Right lobe of liver (tissue), 6 donors: ENCODE data around the gene CD3E. TPM values are rescaled to one million over a fixed set of nuclear protein-coding genes. Genes with fewer than 3 reads are reported as not detected.

Experiments
- ATAC-seq, 4 donors: fragments of 200-7000 bp; cut with Tn5 transposase; one replicate each; pipeline ENCODE4 v1.9.1; 2020; ENCODE audit warnings: mild to moderate bottlenecking in 4 of 4, moderate library complexity in 4 of 4
- DNase-seq, 3 donors: peaks; one replicate each; pipeline ENCODE4 v3.0.0-alpha.2; 2020
- H3K27ac ChIP-seq, 3 donors: fragments of 200-600 bp; one replicate each; pipeline ENCODE4 v1.8.0; 2022
- H3K27me3 ChIP-seq, 2 donors: fragments of 200-600 bp; one replicate each; pipeline ENCODE4 v1.8.0; 2022
- H3K36me3 ChIP-seq, 4 donors: fragments of 200-600 bp; sonication (generic) in 1 of 4; one replicate each; pipeline versions ENCODE4 v1.5.1 to v1.8.0; 2017 to 2022; ENCODE audit warnings: control low read depth in 1 of 4
- H3K4me1 ChIP-seq, 4 donors: fragments of 200-600 bp; sonication (generic) in 1 of 4; one replicate each; pipeline versions ENCODE4 v1.5.1 to v1.8.0; 2017 to 2022; ENCODE audit warnings: control low read depth in 1 of 4
- H3K4me3 ChIP-seq, 3 donors: fragments of 200-600 bp; one replicate each; pipeline ENCODE4 v1.8.0; 2022
- H3K9me3 ChIP-seq, 4 donors: fragments of 200-600 bp; sonication (generic) in 1 of 4; one replicate each; pipeline versions ENCODE4 v1.5.1 to v1.8.0; 2017 to 2022; ENCODE audit warnings: control low read depth in 1 of 4
- CTCF ChIP-seq, 4 donors: fragments of 200-600 bp in 3 of 4; fragments of 450-650 bp in 1 of 4; IDR thresholded peaks; one replicate each; pipeline versions ENCODE4 v1.5.1 to v1.8.0; 2016 to 2022; ENCODE audit warnings: antibody characterized with exemption in 4 of 4, mild to moderate bottlenecking in 2 of 4
- POLR2A ChIP-seq: fragments of 450-650 bp; IDR thresholded peaks from one replicate; pipeline ENCODE4 v1.6.1; 2017; ENCODE audit warnings: antibody characterized with exemption, mild to moderate bottlenecking
- WGBS: methylation state at CpG from one replicate; pipeline ENCODE4 v1.1.6; 2018; ENCODE audit warnings: low coverage, low lambda C conversion rate; ENCODE audit not compliant: insufficient coverage; ENCODE audit errors: missing lambda C conversion rate; 5-methylcytosine and 5-hydroxymethylcytosine counted together
- intact Hi-C, 2 donors: fragments of 100-400 bp; cut with DNase I; formaldehyde crosslinking; loops; one replicate each; pipeline versions ENCODE4 v1.11.2 to v1.14.1; 2022
- total RNA-seq, 6 experiments: library from RNA; depleted of rRNA in 2 of 6; stranded (reverse); fragments of >200 nt in 2 of 6; fragmentation: NEBNext Ultra II Directional in 3 of 6; extraction: Animal tissue kit (Norgen Biotek cat#: 25700) in 3 of 6; gene quantifications; one replicate each; pipeline versions ENCODE4 v1.1.0 to v1.2.4, GENCODE V29; 2016 to 2023
- donor health status: DM: no; HTN: yes; CAD: no.
- donor health status: DM: no; HTN: no; CAD: no.
- donor health status: DM: no; HTN: no; CAD: no.
- donor health status: DM: no; HTN: yes; CAD: no.
- donor health status: DM: no; HTN: yes; CAD: no.

CD3E gene
- total RNA-seq, 6 experiments from 2014 or later, result 0.55 to 1.5 (median 0.90) TPM

- WGBS, result 84% methylated on average over 3 of the region's 3 CpGs
- intact Hi-C loops, result no loop called here
- Histone ChIP-seq H3K36me3 (no peaks in the 10 kb centered on the region), H3K27ac (no peak overlapping the region), H3K9me3 (no peaks in the 10 kb centered on the region), H3K4me1 (no peaks in the 10 kb centered on the region), H3K4me3 (no peak overlapping the region), H3K27me3 (no peaks in the 10 kb centered on the region)
- DNase-seq (no peak), ATAC-seq (no peak)
- TF ChIP-seq POLR2A (no peak), CTCF (IDR thresholded peaks at IDR 0.05) (no peak)
Observed at GRCh38 chr11:118340449-118340848, 35.9 kb downstream of the CD3E start.

- ATAC-seq, result no peak
- H3K4me3 ChIP-seq, result no peak overlapping the region
- DNase-seq, result no peak
- no peaks in the 10 kb centered on the region for H3K4me1 ChIP-seq
- H3K9me3 ChIP-seq, result no peaks in the 10 kb centered on the region
- H3K36me3 ChIP-seq, result no peaks in the 10 kb centered on the region
- no peak overlapping the region for H3K27ac ChIP-seq
- WGBS, result 83% methylated on average over 3 of the region's 3 CpGs
- intact Hi-C loops, result no loop called here
- no peaks in the 10 kb centered on the region for H3K27me3 ChIP-seq
- TF ChIP-seq POLR2A (no peak), CTCF (IDR thresholded peaks at IDR 0.05) (no peak)
Observed at GRCh38 chr11:118341261-118341660, 36.7 kb downstream of the CD3E start.

GRCh38 chr11:118341815-118342489, 37.4 kb downstream of the CD3E start:
- Histone ChIP-seq H3K4me3 (no peak overlapping the region), H3K27me3 (no peaks in the 10 kb centered on the region), H3K4me1 (no peaks in the 10 kb centered on the region), H3K27ac (no peak overlapping the region), H3K36me3 (no peaks in the 10 kb centered on the region), H3K9me3 (no peaks in the 10 kb centered on the region)
- TF ChIP-seq POLR2A (no peak), CTCF (IDR thresholded peaks at IDR 0.05) (no peak)
- DNase-seq (no peak), ATAC-seq (peak in 3 of 4 donors; percentile 52 to 81 (median 79))
- intact Hi-C loops, result no loop called here
- WGBS, result 80% methylated on average over 2 of the region's 5 CpGs

GRCh38 chr11:118342503-118343161, 38.1 kb downstream of the CD3E start, which contains the start of gene CD3D:
Gene CD3D, minus strand, starts transcription at chr11:118342705. Its CDS starts 98 bp downstream, at chr11:118342607.
- Histone ChIP-seq H3K36me3 (no peaks in the 10 kb centered on the region), H3K9me3 (no peaks in the 10 kb centered on the region), H3K4me3 (no peak within 1 kb of the TSS), H3K27ac (no peak within 1 kb of the TSS), H3K27me3 (no peaks in the 10 kb centered on the region), H3K4me1 (no peaks in the 10 kb centered on the region)
- DNase-seq (no peak), ATAC-seq (peak in 1 of 4 donors; percentile 56)
- 60% methylated on average over 3 of the region's 13 CpGs for WGBS
- TF ChIP-seq POLR2A (no peak), CTCF (IDR thresholded peaks at IDR 0.05) (no peak)
- intact Hi-C loops, result no loop called here
